Right atrium auricular region (tissue), 2 donors: ENCODE measurements around the gene PIK3R3. TPM values are rescaled to one million over a fixed set of nuclear protein-coding genes. Genes with fewer than 3 reads are reported as not detected.

Experiments used
- DNase-seq: peaks from one replicate; pipeline ENCODE4 v3.0.0-alpha.2; 2019; ENCODE audit warnings: low spot score
- H3K27ac ChIP-seq, 2 donors: fragments of 200-600 bp; sonication (generic); 1 replicate in 1 of 2; 2 replicates in 1 of 2; pipeline ENCODE4 v1.5.1; 2016 to 2019
- H3K27me3 ChIP-seq, 2 donors: fragments of 200-600 bp; sonication (generic); one replicate each; pipeline versions ENCODE4 v1.5.1 to v1.6.0; 2017 to 2019
- H3K36me3 ChIP-seq: fragments of 200-600 bp; sonication (generic); one replicate; pipeline ENCODE4 v1.5.1; 2016
- H3K4me1 ChIP-seq, 2 donors: fragments of 200-600 bp; sonication (generic); one replicate each; pipeline versions ENCODE4 v1.5.1 to v1.6.0; 2017 to 2019
- H3K4me3 ChIP-seq, 2 donors: fragments of 200-600 bp; sonication (generic); 1 replicate in 1 of 2; 2 replicates in 1 of 2; pipeline ENCODE4 v1.5.1; 2017 to 2019; ENCODE audit warnings: mild to moderate bottlenecking in 1 of 2, moderate library complexity in 1 of 2
- H3K9me3 ChIP-seq, 2 donors: fragments of 200-600 bp; sonication (generic); one replicate each; pipeline ENCODE4 v1.5.1; 2019
- total RNA-seq, 2 donors: library from RNA; depleted of rRNA; stranded (reverse); fragments of >200 nt; gene quantifications; one replicate each; pipeline ENCODE4 v1.1.0, GENCODE V29; 2016
- TF ChIP-seq, protein P1 (sequence below), 2 donors: fragments of 200-600 bp; sonication (generic); IDR thresholded peaks; one replicate each; pipeline ENCODE4 v1.5.1; 2019; ENCODE audit warnings: antibody characterized with exemption in 2 of 2

The PIK3R3 gene
- total RNA-seq, 2 donors from 2014 or later: 24.3 to 35.3 TPM

DNA sequence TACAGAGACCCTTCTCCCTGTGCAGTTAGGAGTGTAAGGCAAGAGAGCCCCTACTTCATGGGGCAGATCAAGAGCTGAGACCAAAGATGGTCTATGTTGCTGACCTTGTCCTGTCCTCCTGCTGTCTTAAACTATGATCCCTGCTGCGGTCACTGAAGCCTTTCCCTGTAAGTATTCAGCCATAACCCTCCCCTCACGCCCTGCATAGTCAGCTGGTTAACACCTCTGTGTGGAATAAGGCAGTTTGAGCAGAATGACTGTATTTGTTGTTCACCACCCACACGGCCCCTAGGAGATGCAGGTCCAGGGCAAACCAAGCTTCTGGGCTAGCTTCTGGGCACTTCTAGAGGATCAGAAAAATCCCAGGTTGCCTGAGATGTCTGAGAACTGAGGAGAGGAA, 42.8 kb upstream of the PIK3R3 start:
- no peaks in the 10 kb centered on the region for H3K27me3 ChIP-seq
- H3K4me1 ChIP-seq: peaks cover 0 to 75% of the 10 kb centered on the region in 2 donors
- TF ChIP-seq, protein P1, sequence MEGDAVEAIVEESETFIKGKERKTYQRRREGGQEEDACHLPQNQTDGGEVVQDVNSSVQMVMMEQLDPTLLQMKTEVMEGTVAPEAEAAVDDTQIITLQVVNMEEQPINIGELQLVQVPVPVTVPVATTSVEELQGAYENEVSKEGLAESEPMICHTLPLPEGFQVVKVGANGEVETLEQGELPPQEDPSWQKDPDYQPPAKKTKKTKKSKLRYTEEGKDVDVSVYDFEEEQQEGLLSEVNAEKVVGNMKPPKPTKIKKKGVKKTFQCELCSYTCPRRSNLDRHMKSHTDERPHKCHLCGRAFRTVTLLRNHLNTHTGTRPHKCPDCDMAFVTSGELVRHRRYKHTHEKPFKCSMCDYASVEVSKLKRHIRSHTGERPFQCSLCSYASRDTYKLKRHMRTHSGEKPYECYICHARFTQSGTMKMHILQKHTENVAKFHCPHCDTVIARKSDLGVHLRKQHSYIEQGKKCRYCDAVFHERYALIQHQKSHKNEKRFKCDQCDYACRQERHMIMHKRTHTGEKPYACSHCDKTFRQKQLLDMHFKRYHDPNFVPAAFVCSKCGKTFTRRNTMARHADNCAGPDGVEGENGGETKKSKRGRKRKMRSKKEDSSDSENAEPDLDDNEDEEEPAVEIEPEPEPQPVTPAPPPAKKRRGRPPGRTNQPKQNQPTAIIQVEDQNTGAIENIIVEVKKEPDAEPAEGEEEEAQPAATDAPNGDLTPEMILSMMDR (IDR thresholded peaks at IDR 0.05): no peak
- H3K36me3 ChIP-seq: no peaks in the 10 kb centered on the region
- no peak for DNase-seq
- H3K9me3 ChIP-seq: no peaks in the 10 kb centered on the region
- no peak overlapping the region for H3K4me3 ChIP-seq
- H3K27ac ChIP-seq: peak overlapping the region; percentile 76 to 80

DNA sequence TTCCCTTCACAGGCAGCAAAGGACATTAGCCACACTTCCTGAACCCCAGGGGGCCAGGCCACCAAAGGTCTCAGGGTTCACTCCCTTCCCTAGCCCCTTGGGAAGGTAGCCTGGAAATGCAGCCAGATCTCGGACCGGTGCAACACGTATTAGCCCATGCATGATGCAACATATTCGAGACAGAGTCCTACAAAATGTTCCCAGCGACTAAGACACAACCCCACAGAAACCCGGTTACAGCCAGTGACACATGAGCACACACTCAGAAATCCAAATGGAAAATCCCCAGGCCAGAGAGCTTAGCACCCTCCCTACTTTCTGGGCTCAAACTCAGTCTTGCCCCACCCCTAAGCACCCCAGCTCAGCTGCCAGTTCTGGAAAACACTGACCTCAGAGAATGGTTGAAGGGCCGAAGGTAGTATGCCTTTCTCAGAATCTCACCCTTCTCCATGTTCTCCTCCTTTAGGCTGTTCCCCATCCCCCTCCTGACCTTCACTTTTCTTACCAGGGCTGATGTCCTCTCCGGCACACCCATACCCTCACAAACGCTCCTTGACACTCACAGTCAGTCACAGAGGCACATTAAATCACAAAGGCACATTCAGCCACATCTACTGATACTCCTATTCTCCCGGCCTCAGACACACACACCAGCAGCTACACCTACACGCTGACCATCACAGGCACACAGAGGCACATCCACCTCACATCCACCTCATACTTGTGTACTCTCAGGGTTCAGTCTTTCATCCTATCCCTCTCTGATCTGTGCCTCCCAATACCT, 42.2 kb upstream of the PIK3R3 start, which contains the start of gene TSPAN1:
TSS of gene TSPAN1 (plus strand) at position 640 of the 784 bp plus-strand sequence. CDS start 6,021 bp downstream, outside the sequence.
- H3K9me3 ChIP-seq: no peaks in the 10 kb centered on the region
- H3K27me3 ChIP-seq: no peaks in the 10 kb centered on the region
- TF ChIP-seq, protein P1 (IDR thresholded peaks at IDR 0.05): no peak
- peaks cover 0 to 71% of the 10 kb centered on the region in 2 donors for H3K4me1 ChIP-seq
- H3K4me3 ChIP-seq: peak within 1 kb of the TSS in 1 of 2 donors; percentile 11
- no peaks in the 10 kb centered on the region for H3K36me3 ChIP-seq
- peak within 1 kb of the TSS; percentile 76 to 80 for H3K27ac ChIP-seq
- DNase-seq: peak; percentile 85

DNA sequence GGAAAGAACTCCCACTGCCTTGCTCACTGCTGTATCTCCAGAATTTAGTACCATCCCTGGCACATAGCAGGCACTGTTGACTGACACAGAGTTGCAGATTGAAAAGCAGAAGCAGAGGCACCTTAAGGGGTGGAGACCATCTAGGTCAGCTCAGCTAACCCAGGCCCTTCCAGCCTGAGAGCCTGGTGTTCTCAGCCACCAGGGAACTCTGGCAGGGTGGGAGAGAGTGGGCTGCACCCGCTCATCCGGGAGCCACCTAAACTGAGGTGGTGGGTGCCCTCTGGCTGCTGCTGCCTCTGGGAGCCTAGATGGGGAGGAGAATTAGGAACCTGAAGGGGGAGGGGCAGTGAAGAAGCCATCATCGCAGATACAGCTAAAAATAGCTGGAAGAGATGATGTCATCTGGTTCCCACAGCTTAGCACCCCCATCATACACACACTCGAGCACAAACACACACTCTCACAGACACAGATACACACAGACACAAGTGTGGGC, 41.0 kb upstream of the PIK3R3 start:
- TF ChIP-seq, protein P1 (IDR thresholded peaks at IDR 0.05): peak in 1 of 2 donors; percentile 59
- Histone ChIP-seq H3K9me3 (no peaks in the 10 kb centered on the region), H3K27me3 (no peaks in the 10 kb centered on the region), H3K27ac (peak overlapping the region; percentile 76 to 80), H3K4me3 (no peak overlapping the region), H3K4me1 (peaks cover 0 to 64% of the 10 kb centered on the region in 2 donors), H3K36me3 (no peaks in the 10 kb centered on the region)
- DNase-seq: no peak

DNA sequence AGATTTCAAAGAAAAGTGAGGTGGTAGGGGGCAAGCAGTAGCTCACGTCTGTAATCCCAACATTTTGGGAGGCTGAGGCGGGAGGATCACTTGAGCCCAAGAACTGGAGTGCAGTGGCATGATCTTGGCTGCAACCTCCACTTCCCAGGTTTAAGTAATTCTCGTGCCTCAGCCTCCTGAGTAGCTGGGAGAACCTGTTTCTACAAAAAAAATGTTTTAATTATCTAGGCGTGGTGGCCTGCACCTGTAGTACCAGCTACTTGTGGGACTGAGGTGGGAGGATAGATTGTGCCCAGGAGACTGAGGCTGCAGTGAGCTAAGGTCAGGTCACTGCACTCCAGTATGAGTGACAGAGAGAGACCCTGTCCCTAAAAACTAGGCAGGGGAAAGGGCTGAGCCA, 39.9 kb upstream of the PIK3R3 start:
- no peak for DNase-seq
- TF ChIP-seq, protein P1 (IDR thresholded peaks at IDR 0.05): no peak
- H3K36me3 ChIP-seq: no peaks in the 10 kb centered on the region
- H3K4me3 ChIP-seq: no peak overlapping the region
- peak overlapping the region; percentile 76 to 80 for H3K27ac ChIP-seq
- no peaks in the 10 kb centered on the region for H3K9me3 ChIP-seq
- H3K27me3 ChIP-seq: no peaks in the 10 kb centered on the region
- H3K4me1 ChIP-seq: peaks cover 0 to 74% of the 10 kb centered on the region in 2 donors

DNA sequence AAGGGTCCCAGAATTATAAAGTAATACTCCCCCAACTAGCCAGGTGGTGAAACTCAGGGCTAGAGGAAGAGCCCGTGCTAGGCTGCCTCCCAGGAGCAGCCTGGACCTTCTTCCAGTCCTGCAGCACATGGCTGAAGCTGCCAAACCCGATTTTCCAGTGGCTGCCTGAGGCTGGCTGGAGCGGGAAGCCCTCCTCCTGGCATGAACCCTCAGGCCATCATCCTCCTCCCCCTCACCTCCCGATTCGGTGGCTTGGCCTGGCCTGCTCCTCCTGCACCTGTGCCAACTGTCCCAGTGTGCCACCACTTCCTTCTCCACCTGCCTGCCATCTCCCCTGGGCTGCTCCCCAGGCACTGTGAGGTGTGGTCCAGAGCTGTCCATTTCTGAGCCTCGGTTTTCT, 39.4 kb upstream of the PIK3R3 start:
- H3K9me3 ChIP-seq: no peaks in the 10 kb centered on the region
- H3K27ac ChIP-seq: peak overlapping the region; percentile 58 to 76
- H3K4me1 ChIP-seq: peaks cover 0 to 78% of the 10 kb centered on the region in 2 donors
- DNase-seq: no peak
- no peaks in the 10 kb centered on the region for H3K36me3 ChIP-seq
- no peak overlapping the region for H3K4me3 ChIP-seq
- TF ChIP-seq, protein P1 (IDR thresholded peaks at IDR 0.05): no peak
- H3K27me3 ChIP-seq: no peaks in the 10 kb centered on the region
